Esophagus mucosa (tissue), 1 donor: ENCODE data around the gene LGALS3. TPM values are rescaled to one million over a fixed set of nuclear protein-coding genes. Genes with fewer than 3 reads are reported as not detected.
A peak's percentile ranks its signal among the peaks of the same experiment; 100 is the strongest.
"Not testable (repeated sequence)": the region's sequence is repeated elsewhere in the genome, so short reads cannot be mapped to it uniquely, and the experiment has no call there.

ENCODE experiments used
- ATAC-seq: fragments of 200-7000 bp; cut with Tn5 transposase; one replicate; pipeline ENCODE4 v1.9.1; 2020
- total RNA-seq: library from RNA; stranded (reverse); gene quantifications from one replicate; pipeline ENCODE4 v1.2.4, GENCODE V29; 2023
- donor health status: DM: yes; HTN: yes; CAD: no.

The LGALS3 gene
- 211 TPM for total RNA-seq

GRCh38 chr14:55129086-55129427 is at the start of gene LGALS3:
LGALS3 (plus strand) TSS chr14:55129252; CDS start chr14:55137374, 8,122 bp downstream.
- peak; percentile 78 for ATAC-seq

GRCh38 chr14:55079961-55080360 is 49.1 kb upstream of the LGALS3 start:
- not testable (repeated sequence) for ATAC-seq

GRCh38 chr14:55084401-55085059 is 44.5 kb upstream of the LGALS3 start:
- no peak for ATAC-seq

- no peak for ATAC-seq
These were observed 43.9 kb upstream of the LGALS3 start for GRCh38 chr14:55085060-55085660.

GRCh38 chr14:55086938-55087337 is 42.1 kb upstream of the LGALS3 start:
- no peak for ATAC-seq

- peak; percentile 33 for ATAC-seq
These were observed 40.7 kb upstream of the LGALS3 start for GRCh38 chr14:55088356-55088755.

GRCh38 chr14:55092341-55092740 is 36.7 kb upstream of the LGALS3 start:
- no peak for ATAC-seq

GRCh38 chr14:55094292-55095157 is 34.5 kb upstream of the LGALS3 start:
- ATAC-seq, result no peak

GRCh38 chr14:55097881-55098560 is 31.0 kb upstream of the LGALS3 start:
- peak; percentile 61 for ATAC-seq

GRCh38 chr14:55098561-55098898 is 30.5 kb upstream of the LGALS3 start:
- ATAC-seq, result no peak

- ATAC-seq, result no peak
These were observed 29.3 kb upstream of the LGALS3 start for GRCh38 chr14:55099756-55100155.

GRCh38 chr14:55101698-55102097 is 27.4 kb upstream of the LGALS3 start:
- no peak for ATAC-seq

GRCh38 chr14:55102141-55102621 is 26.9 kb upstream of the LGALS3 start:
- peak; percentile 75 for ATAC-seq

GRCh38 chr14:55103005-55103640 is 25.9 kb upstream of the LGALS3 start:
- ATAC-seq, result peak; percentile 94

GRCh38 chr14:55103971-55104954 is 24.8 kb upstream of the LGALS3 start:
- ATAC-seq, result peak; percentile 1

GRCh38 chr14:55105991-55106390 is 23.1 kb upstream of the LGALS3 start:
- ATAC-seq, result no peak

GRCh38 chr14:55107766-55108554 is 21.1 kb upstream of the LGALS3 start:
- peak; percentile 78 for ATAC-seq

- ATAC-seq, result no peak
These were observed 19.2 kb upstream of the LGALS3 start for GRCh38 chr14:55109836-55110235.

GRCh38 chr14:55111122-55111708 is 17.8 kb upstream of the LGALS3 start:
- peak; percentile 59 for ATAC-seq

GRCh38 chr14:55114720-55115119 is 14.3 kb upstream of the LGALS3 start:
- no peak for ATAC-seq
